ENCODE data around the gene SHF.

The SHF gene

GRCh38 chr15:45121706-45122417 is 65.9 kb downstream of the SHF start:
- peak; percentile 81 for DNase-seq

DNA sequence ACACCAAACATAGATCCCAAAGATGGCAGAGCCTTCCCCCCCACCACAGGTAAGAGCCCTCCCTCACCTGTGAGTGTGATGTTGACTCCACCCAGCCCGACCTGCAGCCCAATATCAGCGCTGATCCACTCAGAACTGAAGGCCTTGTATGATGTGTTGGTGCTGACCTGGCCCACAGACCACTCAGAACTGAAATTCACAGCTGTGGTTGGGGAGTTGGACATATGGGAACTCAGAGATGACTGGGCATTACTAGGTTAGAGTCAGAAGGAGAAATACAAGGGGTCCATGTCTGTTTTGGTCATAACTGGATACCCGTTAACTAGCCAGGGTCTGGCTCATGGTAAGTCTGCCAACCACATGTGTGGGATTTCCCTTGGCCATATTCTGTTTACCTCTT is 66.7 kb downstream of the SHF start:
- DNase-seq: no peak

DNA sequence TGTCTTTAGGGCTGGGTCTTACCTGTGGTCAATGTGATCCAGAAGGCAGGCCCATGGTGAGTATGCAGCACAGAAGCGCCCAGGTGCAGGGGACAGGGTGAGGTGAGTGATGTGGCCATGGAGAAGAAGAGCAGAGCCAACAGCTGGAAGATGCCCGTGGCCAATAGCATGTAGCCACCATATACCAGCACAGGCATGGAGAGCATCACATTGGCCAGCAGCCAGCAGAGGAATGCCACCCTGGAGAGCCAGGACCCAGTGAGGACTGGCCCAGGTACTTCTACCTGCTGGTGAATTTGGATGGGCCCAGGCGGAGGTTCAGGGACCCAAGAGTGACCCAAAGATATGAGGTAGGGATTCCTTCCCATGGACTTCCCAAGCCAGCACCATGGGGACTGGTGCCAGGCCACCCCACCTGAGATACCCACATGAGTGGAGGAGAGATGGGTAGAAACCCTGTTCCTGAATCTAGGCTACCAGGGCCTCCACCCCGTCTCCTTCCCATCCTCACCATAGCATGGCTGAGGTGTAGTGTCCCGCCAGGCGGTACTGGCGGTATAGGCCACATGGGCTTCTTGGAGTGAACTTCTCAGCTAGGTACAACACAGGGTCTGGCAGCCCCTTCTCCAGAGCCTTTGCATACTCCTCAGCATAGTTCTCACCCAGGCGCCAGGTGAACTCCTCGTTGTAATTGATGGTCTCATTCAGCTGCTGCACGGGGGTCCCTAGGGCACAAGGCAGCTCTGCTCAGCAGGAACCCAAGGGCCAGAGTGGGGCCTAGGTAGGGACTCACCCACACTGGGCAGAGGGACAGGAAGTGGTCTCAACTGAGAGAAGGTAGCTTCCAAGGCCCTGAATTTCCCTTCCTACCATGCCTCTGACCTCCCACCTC is 67.4 kb downstream of the SHF start:
- DNase-seq: no peak

DNA sequence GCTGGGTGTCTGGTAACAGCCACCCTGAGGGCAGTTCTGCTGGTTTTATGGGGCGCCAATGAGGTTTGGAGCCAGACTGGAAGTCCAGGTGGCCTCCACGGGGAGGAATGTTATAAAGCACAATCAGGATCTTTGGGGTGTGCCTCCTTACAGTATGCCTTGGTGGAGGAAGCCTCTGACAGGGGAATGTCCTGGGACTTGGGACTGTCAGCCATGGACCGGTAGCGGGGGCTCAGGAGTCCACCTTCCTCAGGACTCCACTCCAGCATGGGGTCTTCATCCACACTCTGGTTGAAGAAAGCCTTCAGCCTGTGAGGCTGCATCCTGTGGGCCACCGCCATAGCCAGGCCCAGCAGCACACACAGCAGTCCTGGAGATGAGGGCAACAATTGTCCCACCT is 68.8 kb downstream of the SHF start:
- DNase-seq: no peak

- DNase-seq: peak; percentile 82
Observed at GRCh38 chr15:45118131-45118588, 69.6 kb downstream of the SHF start.

DNA sequence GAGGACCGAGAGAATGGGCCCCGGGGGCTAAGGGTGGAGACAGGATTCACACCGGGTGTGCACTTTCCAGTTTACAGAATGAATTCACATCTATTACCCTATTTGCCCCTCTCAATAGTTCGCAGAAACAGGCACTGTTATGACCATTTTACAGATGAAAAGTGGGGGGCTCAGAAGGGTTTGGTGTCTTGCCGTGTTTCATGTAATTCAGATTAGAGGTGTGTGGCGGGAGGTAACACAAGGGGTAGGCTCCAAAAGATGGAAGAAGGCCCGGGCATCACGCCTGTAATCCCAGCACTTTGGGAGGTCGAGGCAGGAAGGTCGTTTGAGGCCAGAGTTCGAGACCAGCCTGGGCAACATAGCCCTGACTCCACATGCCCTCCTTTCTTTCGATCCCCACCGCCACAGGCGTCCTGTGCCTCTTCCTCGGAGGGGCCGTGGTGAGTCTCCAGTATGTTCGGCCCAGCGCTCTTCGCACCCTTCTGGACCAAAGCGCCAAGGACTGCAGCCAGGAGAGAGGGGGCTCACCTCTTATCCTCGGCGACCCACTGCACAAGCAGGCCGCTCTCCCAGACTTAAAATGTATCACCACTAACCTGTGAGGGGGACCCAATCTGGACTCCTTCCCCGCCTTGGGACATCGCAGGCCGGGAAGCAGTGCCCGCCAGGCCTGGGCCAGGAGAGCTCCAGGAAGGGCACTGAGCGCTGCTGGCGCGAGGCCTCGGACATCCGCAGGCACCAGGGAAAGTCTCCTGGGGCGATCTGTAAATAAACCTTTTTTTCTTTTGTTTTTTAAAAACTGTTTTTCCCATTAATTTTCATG is 70.2 kb downstream of the SHF start:
- DNase-seq: no peak
